HG03342 (cell line): ENCODE measurements around the gene DUSP6.

ENCODE experiments used
- ATAC-seq: cut with Tn5 transposase; IDR thresholded peaks from one replicate; pipeline ENCODE4 v1.9.1; 2021; ENCODE audit warnings: mild to moderate bottlenecking, moderate library complexity; ENCODE audit not compliant: unreplicated experiment

DUSP6 gene

DNA sequence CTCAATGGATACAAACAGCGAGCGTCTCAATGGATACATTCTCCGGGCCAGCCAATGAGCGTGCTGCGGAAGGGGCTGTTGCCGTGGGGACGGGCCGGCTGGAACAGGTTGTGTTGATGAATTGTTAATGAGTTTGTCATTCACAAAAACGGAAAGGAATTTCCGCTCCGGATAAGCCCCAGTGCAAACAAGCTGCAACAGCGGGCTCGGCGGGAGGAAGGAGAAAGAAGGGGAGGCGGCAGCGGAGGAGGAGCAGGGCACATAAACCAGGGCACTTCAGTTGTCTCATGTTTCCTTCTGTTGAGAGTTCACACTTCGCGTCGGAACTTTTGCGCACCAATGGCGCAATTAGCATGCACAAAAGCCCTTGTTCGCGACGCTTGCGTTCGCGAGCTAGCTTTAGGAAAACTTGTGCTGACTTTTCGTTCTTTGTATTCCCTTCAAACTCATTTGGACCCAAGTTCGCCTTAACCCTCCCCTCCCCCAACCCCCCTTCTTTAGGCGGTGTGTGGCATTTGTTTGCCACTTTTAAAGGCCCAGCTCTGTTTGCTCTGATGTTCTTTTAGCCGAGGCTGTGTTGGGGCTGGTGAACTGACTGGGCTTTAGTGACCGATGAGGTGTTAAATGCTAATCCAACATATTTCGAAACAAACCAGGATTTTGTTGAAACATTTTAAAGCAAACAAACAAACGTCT lies at the start of gene DUSP6:
DUSP6 (minus strand) TSS at position 10 of the 696 bp plus-strand sequence. CDS start 462 bp downstream, outside the sequence.
- ATAC-seq: peak; percentile 46

GRCh38 chr12:89401433-89402058 lies 49.2 kb upstream of the DUSP6 start:
- no peak for ATAC-seq

DNA sequence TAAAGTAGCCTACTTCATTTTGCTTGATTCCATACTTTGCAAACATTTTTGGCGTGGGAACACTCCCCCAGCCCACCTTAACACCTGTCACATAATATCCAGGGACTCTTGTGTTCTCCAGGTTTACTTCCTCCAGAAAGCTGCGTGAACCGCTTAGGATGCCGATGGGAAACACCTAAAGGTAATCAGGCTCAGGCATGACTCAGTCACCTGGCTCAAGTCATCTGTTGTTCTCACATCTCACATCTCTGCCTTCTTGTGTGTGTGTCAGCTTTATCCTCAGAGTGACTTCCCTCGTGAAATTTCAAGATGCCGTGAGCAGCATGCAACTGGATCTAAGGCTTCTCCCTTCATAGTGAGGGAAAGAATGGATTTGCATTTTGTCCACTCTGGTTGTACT lies 48.1 kb upstream of the DUSP6 start:
- ATAC-seq: no peak

GRCh38 chr12:89395712-89396111 lies 43.4 kb upstream of the DUSP6 start:
- ATAC-seq: no peak

DNA sequence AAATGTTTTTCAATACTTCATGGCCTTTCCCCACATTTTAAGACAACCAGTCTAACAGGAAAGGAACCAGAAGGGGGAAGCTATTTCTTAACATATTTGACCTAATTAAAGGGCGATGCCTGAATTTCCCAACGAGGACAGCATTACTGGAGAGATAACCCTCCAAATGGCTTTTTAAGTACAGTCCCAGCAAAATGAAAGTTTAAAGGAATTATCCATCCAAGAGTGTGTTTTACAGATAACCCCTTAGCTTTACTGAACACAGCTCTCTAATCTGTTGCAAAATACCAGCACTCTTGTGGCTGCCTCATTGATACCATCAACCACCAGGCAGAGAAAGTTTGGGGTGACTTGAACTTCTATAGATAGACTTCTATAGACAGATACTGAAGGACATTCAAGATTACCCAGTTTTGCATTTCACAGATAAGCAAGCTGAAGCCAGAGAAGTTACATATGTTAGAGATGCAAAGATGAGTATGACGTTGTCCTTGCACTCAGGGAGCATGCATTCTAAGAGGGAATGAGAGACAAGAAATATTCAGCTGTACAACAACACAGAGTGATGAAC lies 41.3 kb upstream of the DUSP6 start:
- ATAC-seq: no peak

GRCh38 chr12:89392391-89392790 lies 40.1 kb upstream of the DUSP6 start:
- no peak for ATAC-seq

GRCh38 chr12:89391726-89392336 lies 39.5 kb upstream of the DUSP6 start:
- no peak for ATAC-seq

DNA sequence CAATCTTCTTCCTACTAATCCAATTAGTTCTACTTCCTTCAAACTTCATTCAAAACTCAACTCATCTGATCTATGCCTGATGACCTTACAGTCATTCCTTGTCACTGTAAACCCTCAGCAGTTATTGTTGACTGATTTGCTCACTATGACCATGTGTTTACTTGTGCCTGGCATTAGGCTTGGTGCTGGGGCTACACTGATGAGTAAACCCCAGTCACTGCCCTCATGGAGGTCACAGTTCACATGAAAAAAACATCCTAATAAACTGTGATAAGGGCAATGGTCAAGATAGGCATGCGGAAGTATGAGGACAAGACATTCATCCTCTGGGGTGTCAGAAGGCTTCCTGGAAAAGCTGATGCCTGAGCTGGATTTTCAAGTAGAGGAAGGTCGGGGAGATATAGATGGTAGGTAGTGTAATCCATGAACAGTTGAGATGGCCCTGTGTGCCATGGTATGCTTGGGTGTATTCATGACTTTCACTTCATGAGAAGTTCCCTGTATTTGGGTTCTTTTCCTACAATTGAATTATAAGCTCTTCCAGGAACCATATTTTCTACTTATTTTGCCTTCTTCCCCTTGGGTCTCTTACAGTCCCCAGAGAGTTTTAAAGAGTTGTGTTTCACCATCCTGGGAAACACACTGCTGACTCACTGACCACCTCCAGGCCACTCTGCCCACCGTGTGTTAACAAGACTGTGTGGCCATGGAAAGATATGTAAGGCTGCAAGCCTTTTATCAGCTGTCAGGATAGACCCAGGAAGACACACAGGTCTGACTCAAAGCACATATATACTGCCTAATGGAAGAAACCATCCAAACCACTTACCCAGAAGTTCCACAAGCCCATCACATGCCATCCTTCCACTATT lies 38.7 kb upstream of the DUSP6 start:
- no peak for ATAC-seq

GRCh38 chr12:89389755-89390661 lies 37.7 kb upstream of the DUSP6 start:
- ATAC-seq: peak; percentile 67

DNA sequence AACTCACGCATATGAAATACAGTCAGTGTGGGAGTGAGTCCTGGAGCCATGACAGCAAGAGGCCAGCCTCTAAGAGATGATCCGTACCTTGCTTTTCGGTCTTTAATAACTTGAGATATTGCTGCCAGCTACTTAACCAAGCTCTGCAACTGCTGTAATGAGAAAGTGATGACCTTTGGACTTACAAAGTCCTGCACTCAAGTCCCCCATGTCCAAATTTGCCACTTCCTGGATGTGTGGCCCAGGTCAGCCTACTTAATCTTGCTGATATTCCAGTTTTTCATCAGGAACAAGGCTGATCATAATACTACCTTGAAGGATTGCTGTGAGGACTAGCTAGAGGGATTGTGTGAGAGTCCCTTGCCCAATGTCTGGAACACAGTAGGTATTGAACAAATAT lies 33.8 kb upstream of the DUSP6 start:
- no peak for ATAC-seq

GRCh38 chr12:89384807-89385206 lies 32.5 kb upstream of the DUSP6 start:
- ATAC-seq: no peak

DNA sequence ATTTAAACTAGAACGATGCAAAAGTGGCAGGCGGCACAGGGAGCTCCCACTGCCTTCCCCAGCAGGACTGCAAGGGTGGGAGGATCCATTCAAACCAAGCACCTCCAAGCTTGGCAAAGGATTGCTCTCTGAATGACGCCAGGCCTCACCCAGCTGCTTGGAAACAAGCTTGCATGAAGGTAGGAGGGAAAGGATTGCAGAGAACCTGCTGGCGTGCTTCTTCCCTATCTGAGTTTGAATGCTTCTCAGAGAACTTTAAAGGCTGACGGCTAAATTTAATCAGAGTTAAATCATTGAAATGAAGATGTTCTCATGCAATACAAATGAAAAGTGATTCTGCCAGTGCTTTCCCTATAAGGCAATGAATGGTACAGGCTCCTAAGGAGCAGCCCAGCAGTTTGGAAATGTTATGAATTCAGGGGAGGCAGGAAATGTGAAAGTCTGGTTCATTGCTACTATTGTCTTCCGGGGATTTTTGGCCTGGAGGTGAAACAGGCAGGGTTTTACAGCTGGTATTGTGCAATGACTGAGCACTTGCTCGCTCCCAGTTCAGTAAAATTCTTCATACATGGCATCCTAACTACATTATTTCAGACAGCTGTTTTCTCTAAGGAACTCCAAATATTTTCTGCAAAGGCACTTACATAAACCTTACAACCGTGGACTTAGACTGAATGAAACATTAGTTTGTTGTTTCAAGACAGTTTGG lies 31.9 kb upstream of the DUSP6 start:
- no peak for ATAC-seq

- no peak for ATAC-seq
Observed at GRCh38 chr12:89383235-89384049, 31.1 kb upstream of the DUSP6 start.

- no peak for ATAC-seq
Observed at GRCh38 chr12:89382328-89382727, 30.0 kb upstream of the DUSP6 start.

- ATAC-seq: no peak
Observed at GRCh38 chr12:89379839-89380467, 27.7 kb upstream of the DUSP6 start.

- ATAC-seq: no peak
Observed at GRCh38 chr12:89379148-89379838, 27.0 kb upstream of the DUSP6 start.

GRCh38 chr12:89376844-89377243 lies 24.5 kb upstream of the DUSP6 start:
- ATAC-seq: no peak

DNA sequence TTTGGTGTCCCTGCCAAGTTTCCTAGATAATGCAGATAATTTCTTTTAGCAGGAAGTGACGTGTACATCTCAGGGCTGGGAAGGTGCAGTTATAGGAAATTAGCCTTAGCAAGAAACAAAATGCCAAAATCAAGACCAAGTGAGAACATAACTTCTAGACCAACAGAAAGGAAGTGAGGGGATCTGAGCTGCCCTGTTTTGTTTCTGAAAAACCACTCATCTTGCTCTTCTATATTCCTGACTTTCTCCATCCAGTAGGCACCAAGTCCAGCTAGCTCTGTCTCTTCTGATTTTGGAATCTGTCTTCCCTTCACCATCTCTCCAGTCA lies 23.9 kb upstream of the DUSP6 start:
- no peak for ATAC-seq
